Common myeloid progenitor, CD34-positive (primary cell): ENCODE data around the gene KAT14.

Source experiments
- CTCF ChIA-PET: fragments of 350-600 bp; sonication (Branson Sonifier 250); formaldehyde crosslinking; loops from one replicate; lab custom pipeline; 2021; ENCODE audit warnings: antibody characterized with exemption; lab: Charles Lee
- POLR2A ChIA-PET: fragments of 350-600 bp; sonication (Branson Sonifier 250); formaldehyde crosslinking; loops from one replicate; lab custom pipeline; 2021; ENCODE audit warnings: antibody characterized with exemption; lab: Charles Lee
- DNase-seq, 3 donors: peaks; one replicate each; pipeline versions ENCODE4 v3.0.0 to v3.0.0-alpha.2; 2013
- H3K27ac ChIP-seq, 2 experiments: 1 replicate in 1 of 2; 2 replicates in 1 of 2; pipeline ENCODE4 v1.7.0; 2013; ENCODE audit warnings: inconsistent platforms in 2 of 2, low read length in 2 of 2, mild to moderate bottlenecking in 2 of 2, low read depth in 1 of 2, moderate library complexity in 1 of 2; ENCODE audit not compliant: severe bottlenecking in 2 of 2, insufficient read depth in 1 of 2, poor library complexity in 1 of 2
- H3K27me3 ChIP-seq, 5 experiments: replicated peaks in 2 of 5; 1 replicate in 3 of 5; 2 replicates in 2 of 5; pipeline versions ENCODE4 v1.6.1 to v1.7.0; 2013; ENCODE audit warnings: low read length in 4 of 5, mild to moderate bottlenecking in 2 of 5, moderate library complexity in 2 of 5, inconsistent platforms in 1 of 5; ENCODE audit not compliant: insufficient read depth in 5 of 5, control insufficient read depth in 4 of 5
- H3K36me3 ChIP-seq, 4 experiments: 1 replicate in 2 of 4; 2 replicates in 2 of 4; pipeline versions ENCODE4 v1.6.1 to v1.7.0; 2013; ENCODE audit warnings: low read length in 3 of 4, control low read depth in 1 of 4, mild to moderate bottlenecking in 1 of 4; ENCODE audit not compliant: control insufficient read depth in 4 of 4, insufficient read depth in 4 of 4
- H3K4me1 ChIP-seq, 4 experiments: 1 replicate in 3 of 4; 2 replicates in 1 of 4; pipeline versions ENCODE4 v1.6.1 to v1.7.1; 2013; ENCODE audit warnings: low read length in 3 of 4, mild to moderate bottlenecking in 3 of 4, control low read depth in 1 of 4, inconsistent platforms in 1 of 4, moderate library complexity in 1 of 4; ENCODE audit not compliant: control insufficient read depth in 4 of 4, insufficient read depth in 4 of 4; ENCODE audit errors: control extremely low read depth in 1 of 4
- H3K4me3 ChIP-seq, 7 experiments: 1 replicate in 4 of 7; 2 replicates in 3 of 7; pipeline versions ENCODE4 v1.5.1 to v1.7.0; 2013; ENCODE audit warnings: mild to moderate bottlenecking in 7 of 7, low read length in 6 of 7, moderate library complexity in 6 of 7, inconsistent platforms in 2 of 7, low read depth in 2 of 7, control low read depth in 1 of 7; ENCODE audit not compliant: insufficient read depth in 4 of 7, control insufficient read depth in 1 of 7; ENCODE audit errors: extremely low read depth in 1 of 7
- H3K9me3 ChIP-seq, 5 experiments: 1 replicate in 4 of 5; 2 replicates in 1 of 5; pipeline versions ENCODE4 v1.6.1 to v1.7.1; 2013; ENCODE audit warnings: low read length in 4 of 5, mild to moderate bottlenecking in 2 of 5, inconsistent platforms in 1 of 5, low read depth in 1 of 5, moderate library complexity in 1 of 5; ENCODE audit not compliant: control insufficient read depth in 4 of 5, insufficient read depth in 2 of 5; ENCODE audit errors: control extremely low read depth in 1 of 5
- WGBS: methylation state at CpG from one replicate; pipeline ENCODE4 v1.1.5; 2013; ENCODE audit not compliant: insufficient coverage; 5-methylcytosine and 5-hydroxymethylcytosine counted together

KAT14 gene

DNA sequence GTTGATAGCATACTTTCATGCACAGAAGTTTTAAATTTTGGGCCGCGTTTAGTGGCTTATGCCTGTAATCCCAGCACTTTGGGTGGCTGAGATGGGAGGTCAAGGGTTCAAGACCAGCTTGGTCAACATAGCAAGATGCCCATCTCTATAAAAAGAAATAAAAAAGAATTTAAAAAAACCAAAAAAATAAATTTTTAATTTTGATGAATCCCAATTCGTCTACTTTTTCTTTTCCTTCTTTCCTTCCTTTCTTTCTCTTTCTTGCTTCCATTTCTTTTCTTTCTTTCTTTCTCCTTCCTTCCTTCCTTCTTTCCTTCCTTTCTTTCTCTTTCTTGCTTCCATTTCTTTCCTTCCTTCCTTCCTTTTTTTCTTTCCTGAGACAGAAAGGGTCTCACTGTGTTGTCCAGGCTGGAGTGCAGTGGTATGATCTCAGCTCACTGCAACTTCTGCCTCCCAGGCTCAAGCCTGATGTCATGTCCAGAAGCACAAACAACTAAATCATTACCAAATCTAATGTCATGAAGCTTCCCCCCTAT, 95.8 kb downstream of the KAT14 start:
- ChIA-PET POLR2A (no interaction called here), CTCF (no interaction called here)
- no peak for DNase-seq
- H3K36me3 ChIP-seq, result no peaks in the 10 kb centered on the region
- peaks cover 0 to 1% (median 0%) of the 10 kb centered on the region in 5 experiments for H3K9me3 ChIP-seq
- no peak overlapping the region for H3K4me3 ChIP-seq
- WGBS, result 94% methylated on average over 1 of the region's 3 CpGs
- H3K27me3 ChIP-seq, result peaks cover 0 to 2% (median 0%) of the 10 kb centered on the region in 5 experiments
- H3K4me1 ChIP-seq, result no peaks in the 10 kb centered on the region
- no peak overlapping the region for H3K27ac ChIP-seq
